UCSD-AML1 (cell line): ENCODE data around the gene EXOC6B.

ENCODE experiments used
- DNase-seq: peaks from one replicate; lab custom pipeline; 2025; ENCODE audit not compliant: unreplicated experiment; lab: John Stamatoyannopoulos, UW

The EXOC6B gene

DNA sequence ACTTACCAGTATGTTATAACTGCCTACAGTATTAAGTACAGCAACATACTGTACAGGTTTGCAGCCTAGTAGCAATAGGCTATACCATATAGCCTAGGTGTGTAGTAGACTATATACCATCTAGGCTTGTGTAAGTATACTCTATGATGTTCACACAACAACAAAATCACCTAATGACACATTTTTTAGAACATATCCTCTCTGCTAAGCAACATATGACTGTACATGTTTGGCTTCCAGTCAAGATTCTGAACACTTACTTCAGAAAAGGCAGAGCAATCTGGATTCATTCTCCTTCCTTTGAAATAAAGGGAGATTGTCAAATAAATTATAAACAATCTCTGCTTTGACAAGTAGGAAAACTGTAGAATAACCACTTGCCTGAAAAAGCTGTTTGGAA lies 81.8 kb downstream of the EXOC6B start:
- no peak for DNase-seq

DNA sequence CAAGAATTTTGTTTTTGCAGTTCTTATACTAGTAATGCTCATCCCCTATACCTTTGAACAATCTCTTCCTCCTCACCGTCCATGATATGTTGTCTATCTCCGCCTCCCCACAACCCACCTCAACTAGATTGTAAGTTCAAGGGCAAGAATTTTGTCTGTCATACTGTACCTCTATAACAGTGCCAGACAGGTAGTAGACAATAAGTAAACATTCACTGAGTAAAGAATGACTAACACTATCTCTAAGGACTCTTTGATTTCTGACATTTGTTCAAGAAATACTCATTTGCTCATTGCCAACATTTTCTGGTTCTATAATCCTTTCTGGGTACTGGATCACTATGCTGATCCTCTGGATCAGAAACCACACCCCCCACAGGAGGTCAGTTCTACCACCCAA lies 82.4 kb downstream of the EXOC6B start:
- DNase-seq: no peak

DNA sequence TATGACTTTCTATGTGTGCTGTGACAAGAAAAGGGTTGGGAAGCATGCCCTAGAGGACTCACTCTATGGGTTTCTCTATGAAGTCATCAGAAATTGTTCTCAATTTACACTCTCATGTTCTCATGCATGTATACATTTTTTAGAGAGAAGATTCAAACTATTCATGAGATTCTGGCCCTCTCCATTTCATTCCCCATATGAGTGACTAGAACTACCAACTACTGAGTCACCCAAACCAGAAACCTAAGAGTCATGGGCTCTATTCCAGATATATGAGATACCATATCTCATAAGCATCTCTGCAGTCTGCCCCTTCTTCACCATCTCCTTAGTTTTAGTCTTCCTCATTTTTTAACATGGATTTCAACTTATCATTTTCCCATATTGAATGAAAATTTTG lies 87.7 kb downstream of the EXOC6B start:
- no peak for DNase-seq

DNA sequence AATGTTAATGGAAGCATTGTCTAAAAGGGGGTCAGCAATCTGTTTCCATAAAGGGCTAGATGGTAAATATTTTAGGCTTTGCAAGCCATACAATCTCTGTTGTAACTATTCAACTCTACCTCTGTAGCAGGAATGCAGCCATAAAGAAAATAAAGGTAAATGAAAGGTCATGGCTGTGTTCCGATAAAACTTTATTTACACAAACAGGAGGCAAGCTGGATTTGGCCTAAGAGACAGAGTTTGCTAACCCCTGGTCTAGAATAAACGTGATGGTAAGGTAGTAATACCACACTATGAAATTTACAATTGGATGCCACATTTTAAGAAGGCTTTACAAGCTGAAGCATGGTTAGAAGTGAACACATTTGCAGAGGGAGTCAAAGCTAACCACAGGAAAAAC lies 91.4 kb downstream of the EXOC6B start:
- no peak for DNase-seq

- DNase-seq: no peak
Observed at GRCh38 chr2:72731116-72731515, 94.7 kb downstream of the EXOC6B start.

DNA sequence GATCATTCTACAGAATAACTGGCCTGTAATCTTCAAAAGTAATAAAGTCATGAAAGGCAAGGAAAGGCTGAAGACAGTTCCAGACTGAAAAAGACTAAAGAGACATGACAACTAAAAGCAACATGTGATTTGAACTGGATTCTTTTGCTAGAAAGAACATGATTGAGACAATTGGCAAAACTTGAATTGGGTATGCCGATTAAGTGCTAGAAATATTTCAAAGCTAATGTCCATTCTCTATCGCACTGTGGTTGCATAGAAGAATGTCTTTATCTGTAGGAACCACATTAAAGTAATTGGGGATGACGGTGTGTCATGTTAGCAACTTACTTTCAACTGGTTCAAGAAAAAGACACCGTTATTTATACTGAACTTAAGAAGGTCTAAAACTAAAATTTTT lies 98.5 kb downstream of the EXOC6B start:
- DNase-seq: no peak

GRCh38 chr2:72723769-72724370 lies 102.0 kb downstream of the EXOC6B start:
- no peak for DNase-seq

GRCh38 chr2:72722492-72723070 lies 103.3 kb downstream of the EXOC6B start:
- DNase-seq: no peak

GRCh38 chr2:72719416-72719815 lies 106.4 kb downstream of the EXOC6B start:
- no peak for DNase-seq

GRCh38 chr2:72718876-72719275 lies 107.0 kb downstream of the EXOC6B start:
- DNase-seq: no peak

GRCh38 chr2:72716601-72717000 lies 109.2 kb downstream of the EXOC6B start:
- no peak for DNase-seq

DNA sequence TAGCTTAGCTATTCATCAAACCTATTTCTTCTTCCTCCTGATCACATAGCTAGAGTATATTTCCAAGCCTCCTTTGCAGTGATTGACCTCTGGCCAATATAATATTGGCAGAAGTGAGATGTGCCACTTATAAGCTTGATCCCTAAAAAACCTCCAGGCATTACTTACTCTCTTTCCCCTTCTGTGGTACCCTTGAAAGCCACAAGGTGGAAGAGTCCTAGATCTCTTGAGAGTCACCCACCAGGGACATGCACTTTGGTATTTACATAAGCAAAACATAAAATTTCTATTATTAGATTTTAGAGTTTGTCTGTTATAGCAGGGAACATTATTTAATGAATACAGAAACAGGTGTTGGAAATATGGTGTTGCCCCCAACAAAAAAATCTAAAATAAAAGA lies 112.0 kb downstream of the EXOC6B start:
- no peak for DNase-seq

- no peak for DNase-seq
Observed at GRCh38 chr2:72712977-72713376, 112.9 kb downstream of the EXOC6B start.

- no peak for DNase-seq
Observed at GRCh38 chr2:72712304-72712703, 113.5 kb downstream of the EXOC6B start.

DNA sequence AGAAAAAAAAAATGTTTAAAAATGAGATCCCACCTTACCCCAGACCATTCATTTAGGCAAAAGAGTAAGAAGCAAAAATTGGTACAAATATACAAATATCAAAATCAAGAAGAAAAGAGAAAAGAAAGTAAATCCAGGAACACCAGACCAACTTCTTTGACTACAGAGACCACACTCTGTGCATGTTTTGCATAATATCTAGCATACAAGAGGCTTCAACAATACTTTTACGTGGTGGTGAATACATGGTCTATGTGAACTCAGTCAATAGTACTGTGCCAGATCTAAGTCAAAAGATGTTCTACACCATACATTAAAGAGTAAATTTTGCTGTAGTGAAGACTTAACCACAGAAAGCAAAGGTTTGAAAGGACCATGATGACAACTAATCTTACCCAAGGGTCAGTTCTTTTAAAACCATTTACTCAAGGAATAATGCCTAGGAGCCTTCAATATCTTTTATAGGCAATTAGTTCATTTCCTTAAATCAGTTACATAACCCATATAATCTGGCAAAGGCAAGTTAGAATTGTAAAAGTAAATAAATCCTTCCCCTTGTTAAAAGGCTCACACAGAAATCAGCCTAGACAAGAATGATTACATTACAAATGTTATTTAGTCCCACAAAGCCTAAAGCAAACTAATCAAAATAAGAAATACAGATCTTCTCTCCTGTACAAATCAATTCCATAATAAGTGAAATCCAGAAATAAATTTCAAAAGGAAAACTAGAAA lies 115.2 kb downstream of the EXOC6B start:
- DNase-seq: no peak

GRCh38 chr2:72708236-72708635 lies 117.6 kb downstream of the EXOC6B start:
- DNase-seq: no peak

DNA sequence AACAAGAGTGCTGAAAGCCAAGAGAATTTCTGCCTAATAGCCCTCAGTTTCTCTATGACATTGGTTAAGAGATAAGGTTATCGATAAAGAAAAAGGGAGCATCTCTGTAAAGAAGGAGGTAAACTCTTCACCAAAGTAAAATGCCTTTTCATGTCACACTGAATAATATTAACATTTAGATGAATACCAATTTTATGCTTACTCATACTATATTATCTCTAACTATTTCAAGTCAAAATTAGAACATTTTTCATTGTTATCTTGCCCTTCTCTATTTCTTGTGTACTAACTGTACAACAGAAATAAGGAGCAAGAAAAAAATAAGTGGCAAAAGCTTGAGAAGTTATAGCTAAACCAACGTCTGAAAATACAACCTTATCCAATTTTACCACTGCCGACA lies 127.5 kb downstream of the EXOC6B start:
- DNase-seq: no peak

GRCh38 chr2:72696559-72696958 lies 129.3 kb downstream of the EXOC6B start:
- no peak for DNase-seq

- no peak for DNase-seq
Observed at GRCh38 chr2:72695676-72696075, 130.2 kb downstream of the EXOC6B start.

- DNase-seq: no peak
Observed at GRCh38 chr2:72694715-72695496, 130.9 kb downstream of the EXOC6B start.

GRCh38 chr2:72689579-72690195 lies 136.1 kb downstream of the EXOC6B start:
- no peak for DNase-seq
